GM12865 (cell line): ENCODE measurements around the gene CNTNAP2.

Source experiments
- DNase-seq: peaks from one replicate; pipeline ENCODE4 v3.0.0; 2010; ENCODE audit warnings: low read depth
- H3K4me3 ChIP-seq: 2 replicates; pipeline ENCODE4 v1.5.1; 2011; ENCODE audit warnings: mild to moderate bottlenecking, low read depth, low read length, control low read depth
- TF ChIP-seq, protein P1 (sequence below): IDR thresholded peaks from 2 replicates; pipeline ENCODE4 v1.5.1; 2011; ENCODE audit warnings: low read length, control low read depth, low read depth, inconsistent platforms; ENCODE audit not compliant: insufficient read depth; ENCODE audit errors: missing control alignments

CNTNAP2 gene

DNA sequence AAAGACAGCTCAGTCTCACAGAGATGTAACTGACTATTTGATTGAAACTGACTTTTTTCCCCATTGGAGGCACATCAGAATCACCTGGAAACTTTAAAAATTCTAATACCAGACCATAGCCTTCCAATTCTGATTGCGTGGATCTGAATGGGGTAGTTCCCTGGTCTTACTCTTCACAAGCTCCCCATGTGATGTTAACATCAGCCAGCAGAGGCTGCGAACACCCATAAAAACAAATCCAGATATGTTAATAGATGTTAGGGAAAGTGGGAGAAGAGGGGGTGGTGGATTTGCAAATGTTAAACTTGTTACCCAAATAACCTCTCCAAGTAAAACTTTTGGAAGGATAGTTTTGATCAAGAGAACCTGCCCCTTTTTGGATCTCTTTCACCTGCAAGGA lies 1133.4 kb downstream of the CNTNAP2 start:
- DNase-seq, result no peak
- TF ChIP-seq, protein P1, sequence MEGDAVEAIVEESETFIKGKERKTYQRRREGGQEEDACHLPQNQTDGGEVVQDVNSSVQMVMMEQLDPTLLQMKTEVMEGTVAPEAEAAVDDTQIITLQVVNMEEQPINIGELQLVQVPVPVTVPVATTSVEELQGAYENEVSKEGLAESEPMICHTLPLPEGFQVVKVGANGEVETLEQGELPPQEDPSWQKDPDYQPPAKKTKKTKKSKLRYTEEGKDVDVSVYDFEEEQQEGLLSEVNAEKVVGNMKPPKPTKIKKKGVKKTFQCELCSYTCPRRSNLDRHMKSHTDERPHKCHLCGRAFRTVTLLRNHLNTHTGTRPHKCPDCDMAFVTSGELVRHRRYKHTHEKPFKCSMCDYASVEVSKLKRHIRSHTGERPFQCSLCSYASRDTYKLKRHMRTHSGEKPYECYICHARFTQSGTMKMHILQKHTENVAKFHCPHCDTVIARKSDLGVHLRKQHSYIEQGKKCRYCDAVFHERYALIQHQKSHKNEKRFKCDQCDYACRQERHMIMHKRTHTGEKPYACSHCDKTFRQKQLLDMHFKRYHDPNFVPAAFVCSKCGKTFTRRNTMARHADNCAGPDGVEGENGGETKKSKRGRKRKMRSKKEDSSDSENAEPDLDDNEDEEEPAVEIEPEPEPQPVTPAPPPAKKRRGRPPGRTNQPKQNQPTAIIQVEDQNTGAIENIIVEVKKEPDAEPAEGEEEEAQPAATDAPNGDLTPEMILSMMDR, result no peak
- H3K4me3 ChIP-seq, result no peak overlapping the region

DNA sequence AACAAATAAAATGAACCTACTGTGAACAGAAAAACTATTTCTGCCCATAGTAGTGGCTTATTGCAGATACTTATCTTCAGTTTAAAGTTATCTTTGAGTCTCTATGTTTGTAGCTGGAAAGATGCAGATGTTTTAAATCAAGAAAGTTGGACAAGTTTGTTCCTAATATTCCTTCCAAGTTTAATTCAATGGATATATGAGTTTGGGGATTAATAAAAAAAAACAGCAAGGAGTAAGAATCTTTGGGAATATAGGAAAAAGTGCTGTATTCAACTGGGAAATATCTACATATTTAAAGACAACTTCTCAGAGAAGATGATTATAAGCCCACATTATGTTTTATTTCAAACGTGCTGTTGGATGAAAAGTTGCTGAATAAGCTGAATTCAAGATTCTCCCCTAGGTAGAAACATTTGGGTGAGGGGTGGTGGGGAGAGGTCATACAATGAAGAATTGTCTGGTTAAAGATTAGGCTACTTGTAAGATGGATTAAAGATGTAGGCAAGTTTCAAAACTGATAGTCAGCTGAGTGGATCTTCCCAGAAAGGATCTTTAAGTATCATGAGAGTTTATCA lies 1135.2 kb downstream of the CNTNAP2 start:
- no peak overlapping the region for H3K4me3 ChIP-seq
- DNase-seq, result no peak
- TF ChIP-seq, protein P1, result no peak

DNA sequence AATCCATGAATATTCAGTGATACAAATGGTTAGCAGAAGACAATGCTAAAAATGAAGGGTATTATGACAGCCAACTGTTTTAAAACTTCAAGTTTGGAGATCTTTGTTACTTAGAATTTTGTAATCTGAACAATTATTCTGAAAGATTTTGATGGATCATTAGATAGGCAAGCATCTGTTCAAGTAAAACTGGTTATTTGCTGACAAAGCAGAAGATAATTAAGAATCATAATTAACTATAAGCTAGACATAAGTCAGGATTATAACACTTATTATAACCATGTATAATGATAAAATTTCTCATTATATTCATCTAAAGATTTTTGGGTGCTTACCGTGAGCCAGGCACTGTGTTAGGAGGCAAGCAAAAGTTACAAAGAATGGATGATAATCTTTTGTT lies 1145.1 kb downstream of the CNTNAP2 start:
- no peak for DNase-seq
- no peak overlapping the region for H3K4me3 ChIP-seq
- TF ChIP-seq, protein P1, result no peak

DNA sequence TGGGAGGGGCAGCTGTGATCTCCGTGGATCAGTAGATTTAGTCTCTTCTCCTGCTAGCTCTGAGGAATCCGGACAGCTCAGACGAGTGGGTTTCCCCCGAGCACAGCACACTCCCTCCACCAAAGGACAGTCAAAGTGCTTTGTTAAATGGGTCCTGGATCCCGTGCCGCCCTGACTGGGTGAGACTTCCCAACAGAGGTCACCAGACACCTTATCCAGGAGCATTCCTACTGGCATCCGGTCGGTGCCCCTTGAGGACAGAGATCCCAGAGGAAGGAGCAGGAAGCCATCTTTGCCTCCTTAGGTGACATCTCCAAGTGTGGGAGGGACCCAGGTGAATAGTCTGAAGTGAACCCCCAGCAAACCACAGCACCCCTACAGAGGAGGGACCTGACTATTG lies 1148.9 kb downstream of the CNTNAP2 start:
- DNase-seq, result no peak
- TF ChIP-seq, protein P1, result no peak
- no peak overlapping the region for H3K4me3 ChIP-seq

DNA sequence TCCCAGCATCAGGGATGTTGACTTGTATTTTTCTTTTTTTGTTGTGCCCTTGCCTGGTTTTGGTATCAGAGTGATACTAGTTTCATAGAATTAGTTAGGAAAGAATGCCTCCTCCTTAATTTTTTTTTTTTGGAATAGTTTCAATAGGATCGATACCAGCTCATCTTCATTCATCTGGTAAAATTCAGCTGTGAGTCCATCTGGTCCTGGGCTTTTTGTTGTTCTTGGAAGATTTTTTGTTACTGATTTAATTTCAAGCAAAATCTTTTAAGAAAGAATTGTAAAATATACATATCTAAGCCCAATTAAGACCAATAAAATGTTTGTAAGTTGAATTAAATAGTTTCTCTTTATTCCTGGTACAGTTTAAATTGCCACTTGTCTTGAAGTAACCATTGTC lies 1159.5 kb downstream of the CNTNAP2 start:
- DNase-seq, result no peak
- TF ChIP-seq, protein P1, result no peak
- H3K4me3 ChIP-seq, result no peak overlapping the region

DNA sequence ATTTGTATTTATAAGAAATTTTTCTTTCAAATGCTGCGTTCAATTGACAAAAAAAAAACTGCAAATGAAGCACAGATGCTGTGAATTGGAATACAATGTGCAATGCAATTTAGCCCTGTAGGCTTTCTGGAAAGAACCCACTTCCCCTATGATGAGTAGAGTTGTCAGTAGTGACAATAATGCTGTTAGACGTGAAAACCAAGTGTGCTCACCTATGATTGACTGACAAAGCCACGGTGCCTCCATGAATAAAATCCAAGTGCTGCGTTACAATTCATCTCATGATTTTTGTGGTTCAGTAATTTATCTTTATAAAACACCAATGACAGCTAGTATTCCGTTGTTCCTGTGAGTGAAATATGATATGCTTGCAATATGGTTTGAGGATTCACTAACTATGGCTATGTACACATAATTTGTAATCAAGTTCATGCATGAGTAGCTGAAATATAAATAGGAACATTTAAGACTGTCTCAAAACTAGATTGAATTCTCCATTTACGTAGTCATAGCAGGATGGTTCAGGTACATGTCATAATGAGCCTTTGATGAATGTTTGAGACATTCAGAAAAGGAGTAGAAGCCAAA lies 1160.3 kb downstream of the CNTNAP2 start:
- no peak overlapping the region for H3K4me3 ChIP-seq
- TF ChIP-seq, protein P1, result no peak
- DNase-seq, result no peak

DNA sequence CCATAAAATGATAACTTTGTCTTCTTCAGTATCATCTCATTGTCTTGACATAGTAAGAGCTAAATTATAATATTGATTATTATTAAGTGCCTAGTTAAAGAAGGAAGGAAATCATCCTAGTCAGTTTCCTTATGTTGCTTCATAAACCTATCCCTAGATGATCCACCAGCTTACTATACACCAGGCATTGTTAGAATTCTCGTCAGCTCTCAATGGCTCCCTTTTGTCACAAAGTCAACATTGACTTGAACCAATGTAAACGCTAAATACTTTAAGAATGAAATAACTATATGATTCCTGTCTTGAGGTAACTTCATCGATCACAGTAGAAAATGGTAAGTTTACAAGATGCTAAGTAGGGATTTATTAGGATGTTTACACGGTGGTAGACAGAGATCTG lies 1162.9 kb downstream of the CNTNAP2 start:
- no peak for DNase-seq
- TF ChIP-seq, protein P1, result no peak
- H3K4me3 ChIP-seq, result no peak overlapping the region
